ENCODE measurements around the gene MBNL1.

Gene MBNL1

DNA sequence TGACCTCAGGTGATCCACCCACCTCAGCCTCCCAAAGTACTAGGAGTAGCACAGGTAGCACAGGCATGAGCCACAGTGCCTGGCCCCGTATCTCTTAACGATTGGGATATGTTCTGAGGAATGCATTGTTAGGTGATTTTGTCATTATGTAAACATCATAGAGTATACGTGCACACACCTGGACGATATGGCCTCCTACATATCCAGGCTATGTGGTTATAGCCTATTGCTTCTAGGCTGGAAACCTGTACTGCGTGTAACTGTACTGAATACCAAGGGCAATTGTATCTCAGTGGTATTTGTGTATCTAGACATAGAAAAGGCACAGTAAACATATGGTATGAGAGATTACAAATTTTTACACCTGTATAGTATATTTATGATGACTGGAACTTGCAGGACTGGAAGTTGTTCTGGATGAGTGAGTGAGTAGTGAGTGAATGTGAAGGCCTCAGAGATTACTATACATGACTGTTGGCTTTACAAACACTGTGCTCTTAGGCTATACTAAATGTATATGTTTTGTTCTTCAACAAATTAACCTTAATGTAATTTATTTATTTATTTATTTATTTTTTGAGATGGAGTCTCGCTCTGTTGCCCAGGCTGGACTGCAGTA is 120.7 kb downstream of the MBNL1 start:
- TF ChIP-seq SNAI2 (CRISPR knock-in tag; IDR thresholded peaks at IDR 0.05), result no peak
- TF ChIP-seq ZFP3 (CRISPR knock-in tag; IDR thresholded peaks at IDR 0.05), result no peak
- TF ChIP-seq, protein P1, sequence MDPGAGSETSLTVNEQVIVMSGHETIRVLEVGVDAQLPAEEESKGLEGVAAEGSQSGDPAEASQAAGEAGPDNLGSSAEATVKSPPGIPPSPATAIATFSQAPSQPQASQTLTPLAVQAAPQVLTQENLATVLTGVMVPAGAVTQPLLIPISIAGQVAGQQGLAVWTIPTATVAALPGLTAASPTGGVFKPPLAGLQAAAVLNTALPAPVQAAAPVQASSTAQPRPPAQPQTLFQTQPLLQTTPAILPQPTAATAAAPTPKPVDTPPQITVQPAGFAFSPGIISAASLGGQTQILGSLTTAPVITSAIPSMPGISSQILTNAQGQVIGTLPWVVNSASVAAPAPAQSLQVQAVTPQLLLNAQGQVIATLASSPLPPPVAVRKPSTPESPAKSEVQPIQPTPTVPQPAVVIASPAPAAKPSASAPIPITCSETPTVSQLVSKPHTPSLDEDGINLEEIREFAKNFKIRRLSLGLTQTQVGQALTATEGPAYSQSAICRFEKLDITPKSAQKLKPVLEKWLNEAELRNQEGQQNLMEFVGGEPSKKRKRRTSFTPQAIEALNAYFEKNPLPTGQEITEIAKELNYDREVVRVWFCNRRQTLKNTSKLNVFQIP (CRISPR knock-in tag; IDR thresholded peaks at IDR 0.05; ENCODE audit: borderline replicate concordance, low read depth), result no peak
- TF ChIP-seq ZNF70 (CRISPR knock-in tag; IDR thresholded peaks at IDR 0.05), result no peak
- TF ChIP-seq ZC3H10 (CRISPR knock-in tag; IDR thresholded peaks at IDR 0.05), result no peak
- no peak for TF ChIP-seq ZFP30 (CRISPR knock-in tag; IDR thresholded peaks at IDR 0.05)
- no peak for TF ChIP-seq TOX (CRISPR knock-in tag; IDR thresholded peaks at IDR 0.05; ENCODE audit: borderline replicate concordance)
- TF ChIP-seq, protein P2, sequence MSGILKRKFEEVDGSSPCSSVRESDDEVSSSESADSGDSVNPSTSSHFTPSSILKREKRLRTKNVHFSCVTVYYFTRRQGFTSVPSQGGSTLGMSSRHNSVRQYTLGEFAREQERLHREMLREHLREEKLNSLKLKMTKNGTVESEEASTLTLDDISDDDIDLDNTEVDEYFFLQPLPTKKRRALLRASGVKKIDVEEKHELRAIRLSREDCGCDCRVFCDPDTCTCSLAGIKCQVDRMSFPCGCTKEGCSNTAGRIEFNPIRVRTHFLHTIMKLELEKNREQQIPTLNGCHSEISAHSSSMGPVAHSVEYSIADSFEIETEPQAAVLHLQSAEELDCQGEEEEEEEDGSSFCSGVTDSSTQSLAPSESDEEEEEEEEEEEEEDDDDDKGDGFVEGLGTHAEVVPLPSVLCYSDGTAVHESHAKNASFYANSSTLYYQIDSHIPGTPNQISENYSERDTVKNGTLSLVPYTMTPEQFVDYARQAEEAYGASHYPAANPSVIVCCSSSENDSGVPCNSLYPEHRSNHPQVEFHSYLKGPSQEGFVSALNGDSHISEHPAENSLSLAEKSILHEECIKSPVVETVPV (CRISPR knock-in tag; IDR thresholded peaks at IDR 0.05), result no peak
- no peak for TF ChIP-seq RARB (CRISPR knock-in tag; IDR thresholded peaks at IDR 0.05)
- TF ChIP-seq, protein P3, sequence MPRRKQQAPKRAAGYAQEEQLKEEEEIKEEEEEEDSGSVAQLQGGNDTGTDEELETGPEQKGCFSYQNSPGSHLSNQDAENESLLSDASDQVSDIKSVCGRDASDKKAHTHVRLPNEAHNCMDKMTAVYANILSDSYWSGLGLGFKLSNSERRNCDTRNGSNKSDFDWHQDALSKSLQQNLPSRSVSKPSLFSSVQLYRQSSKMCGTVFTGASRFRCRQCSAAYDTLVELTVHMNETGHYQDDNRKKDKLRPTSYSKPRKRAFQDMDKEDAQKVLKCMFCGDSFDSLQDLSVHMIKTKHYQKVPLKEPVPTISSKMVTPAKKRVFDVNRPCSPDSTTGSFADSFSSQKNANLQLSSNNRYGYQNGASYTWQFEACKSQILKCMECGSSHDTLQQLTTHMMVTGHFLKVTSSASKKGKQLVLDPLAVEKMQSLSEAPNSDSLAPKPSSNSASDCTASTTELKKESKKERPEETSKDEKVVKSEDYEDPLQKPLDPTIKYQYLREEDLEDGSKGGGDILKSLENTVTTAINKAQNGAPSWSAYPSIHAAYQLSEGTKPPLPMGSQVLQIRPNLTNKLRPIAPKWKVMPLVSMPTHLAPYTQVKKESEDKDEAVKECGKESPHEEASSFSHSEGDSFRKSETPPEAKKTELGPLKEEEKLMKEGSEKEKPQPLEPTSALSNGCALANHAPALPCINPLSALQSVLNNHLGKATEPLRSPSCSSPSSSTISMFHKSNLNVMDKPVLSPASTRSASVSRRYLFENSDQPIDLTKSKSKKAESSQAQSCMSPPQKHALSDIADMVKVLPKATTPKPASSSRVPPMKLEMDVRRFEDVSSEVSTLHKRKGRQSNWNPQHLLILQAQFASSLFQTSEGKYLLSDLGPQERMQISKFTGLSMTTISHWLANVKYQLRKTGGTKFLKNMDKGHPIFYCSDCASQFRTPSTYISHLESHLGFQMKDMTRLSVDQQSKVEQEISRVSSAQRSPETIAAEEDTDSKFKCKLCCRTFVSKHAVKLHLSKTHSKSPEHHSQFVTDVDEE (CRISPR knock-in tag; IDR thresholded peaks at IDR 0.05), result no peak
- TF ChIP-seq CSDC2 (CRISPR knock-in tag; IDR thresholded peaks at IDR 0.05), result no peak
- no peak for TF ChIP-seq ESRRG (CRISPR knock-in tag; IDR thresholded peaks at IDR 0.05)
- ATAC-seq, result no peak

DNA sequence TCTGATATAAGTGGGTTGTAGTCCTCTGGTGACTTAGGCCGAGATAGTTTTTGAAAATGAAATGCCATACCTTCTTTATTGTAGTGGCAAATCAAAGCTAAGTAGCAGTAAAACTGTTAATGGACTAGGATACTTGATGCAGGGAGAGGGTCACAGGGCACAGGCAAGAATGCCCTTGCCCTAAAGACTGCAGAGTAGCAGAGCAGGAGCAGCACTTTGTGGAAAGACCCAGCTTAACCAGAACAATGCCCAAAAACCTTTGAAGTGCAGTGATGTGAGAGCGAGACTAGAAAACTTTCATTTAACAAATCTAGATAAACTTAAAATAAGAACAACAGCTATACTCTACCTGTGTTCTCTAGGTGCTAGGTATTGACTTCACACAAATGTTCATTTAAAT is 121.9 kb downstream of the MBNL1 start:
- no peak for ATAC-seq
- TF ChIP-seq BACH2 (CRISPR knock-in tag; IDR thresholded peaks at IDR 0.05; ENCODE audit: borderline replicate concordance) (no peak), RARB (CRISPR knock-in tag; IDR thresholded peaks at IDR 0.05) (no peak), ARNTL (CRISPR knock-in tag; IDR thresholded peaks at IDR 0.05; ENCODE audit: borderline replicate concordance, low read depth) (no peak), CSDC2 (CRISPR knock-in tag; IDR thresholded peaks at IDR 0.05) (no peak), PPARA (CRISPR knock-in tag; IDR thresholded peaks at IDR 0.05; ENCODE audit: borderline replicate concordance) (no peak), ZNF70 (CRISPR knock-in tag; IDR thresholded peaks at IDR 0.05) (no peak), ZFP30 (CRISPR knock-in tag; IDR thresholded peaks at IDR 0.05) (no peak)
- TF ChIP-seq, protein P1 (CRISPR knock-in tag; IDR thresholded peaks at IDR 0.05; ENCODE audit: borderline replicate concordance, low read depth), result no peak
- TF ChIP-seq, protein P4, sequence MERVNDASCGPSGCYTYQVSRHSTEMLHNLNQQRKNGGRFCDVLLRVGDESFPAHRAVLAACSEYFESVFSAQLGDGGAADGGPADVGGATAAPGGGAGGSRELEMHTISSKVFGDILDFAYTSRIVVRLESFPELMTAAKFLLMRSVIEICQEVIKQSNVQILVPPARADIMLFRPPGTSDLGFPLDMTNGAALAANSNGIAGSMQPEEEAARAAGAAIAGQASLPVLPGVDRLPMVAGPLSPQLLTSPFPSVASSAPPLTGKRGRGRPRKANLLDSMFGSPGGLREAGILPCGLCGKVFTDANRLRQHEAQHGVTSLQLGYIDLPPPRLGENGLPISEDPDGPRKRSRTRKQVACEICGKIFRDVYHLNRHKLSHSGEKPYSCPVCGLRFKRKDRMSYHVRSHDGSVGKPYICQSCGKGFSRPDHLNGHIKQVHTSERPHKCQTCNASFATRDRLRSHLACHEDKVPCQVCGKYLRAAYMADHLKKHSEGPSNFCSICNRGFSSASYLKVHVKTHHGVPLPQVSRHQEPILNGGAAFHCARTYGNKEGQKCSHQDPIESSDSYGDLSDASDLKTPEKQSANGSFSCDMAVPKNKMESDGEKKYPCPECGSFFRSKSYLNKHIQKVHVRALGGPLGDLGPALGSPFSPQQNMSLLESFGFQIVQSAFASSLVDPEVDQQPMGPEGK (CRISPR knock-in tag; IDR thresholded peaks at IDR 0.05; ENCODE audit: borderline replicate concordance), result no peak

DNA sequence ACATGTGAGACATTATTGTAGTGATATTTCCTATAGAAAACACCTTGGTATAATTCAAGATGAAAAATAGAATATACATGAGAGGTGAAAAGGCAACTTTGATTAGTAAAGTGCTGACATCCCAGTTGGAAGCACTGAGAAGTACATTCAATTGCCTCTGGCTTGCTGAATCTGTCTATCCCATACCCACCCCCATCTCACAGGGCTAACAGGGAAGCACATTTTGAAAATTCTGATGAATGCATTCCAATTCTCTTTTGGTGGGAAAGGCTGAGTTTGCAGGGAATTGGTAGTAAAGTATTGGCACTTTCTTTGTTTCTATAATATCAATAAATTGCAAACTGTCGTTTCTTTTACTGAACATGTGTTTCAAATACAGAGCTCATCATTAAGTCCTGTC is 122.9 kb downstream of the MBNL1 start:
- ATAC-seq, result peak; percentile 32; the same call in 2 of the 3 replicates
- TF ChIP-seq ZC3H10 (CRISPR knock-in tag; IDR thresholded peaks at IDR 0.05) (no peak), ARNTL (CRISPR knock-in tag; IDR thresholded peaks at IDR 0.05; ENCODE audit: borderline replicate concordance, low read depth) (no peak), ZFP30 (CRISPR knock-in tag; IDR thresholded peaks at IDR 0.05) (no peak), BACH2 (CRISPR knock-in tag; IDR thresholded peaks at IDR 0.05; ENCODE audit: borderline replicate concordance) (no peak), ISL1 (CRISPR knock-in tag; IDR thresholded peaks at IDR 0.05) (no peak), ZFP3 (CRISPR knock-in tag; IDR thresholded peaks at IDR 0.05) (no peak), ZNF8 (CRISPR knock-in tag; IDR thresholded peaks at IDR 0.05) (no peak), TOX (CRISPR knock-in tag; IDR thresholded peaks at IDR 0.05; ENCODE audit: borderline replicate concordance) (no peak), ZNF70 (CRISPR knock-in tag; IDR thresholded peaks at IDR 0.05) (no peak)
- TF ChIP-seq, protein P2 (CRISPR knock-in tag; IDR thresholded peaks at IDR 0.05), result no peak
